Measurements from ENCODE around the gene INTS13.

DNA sequence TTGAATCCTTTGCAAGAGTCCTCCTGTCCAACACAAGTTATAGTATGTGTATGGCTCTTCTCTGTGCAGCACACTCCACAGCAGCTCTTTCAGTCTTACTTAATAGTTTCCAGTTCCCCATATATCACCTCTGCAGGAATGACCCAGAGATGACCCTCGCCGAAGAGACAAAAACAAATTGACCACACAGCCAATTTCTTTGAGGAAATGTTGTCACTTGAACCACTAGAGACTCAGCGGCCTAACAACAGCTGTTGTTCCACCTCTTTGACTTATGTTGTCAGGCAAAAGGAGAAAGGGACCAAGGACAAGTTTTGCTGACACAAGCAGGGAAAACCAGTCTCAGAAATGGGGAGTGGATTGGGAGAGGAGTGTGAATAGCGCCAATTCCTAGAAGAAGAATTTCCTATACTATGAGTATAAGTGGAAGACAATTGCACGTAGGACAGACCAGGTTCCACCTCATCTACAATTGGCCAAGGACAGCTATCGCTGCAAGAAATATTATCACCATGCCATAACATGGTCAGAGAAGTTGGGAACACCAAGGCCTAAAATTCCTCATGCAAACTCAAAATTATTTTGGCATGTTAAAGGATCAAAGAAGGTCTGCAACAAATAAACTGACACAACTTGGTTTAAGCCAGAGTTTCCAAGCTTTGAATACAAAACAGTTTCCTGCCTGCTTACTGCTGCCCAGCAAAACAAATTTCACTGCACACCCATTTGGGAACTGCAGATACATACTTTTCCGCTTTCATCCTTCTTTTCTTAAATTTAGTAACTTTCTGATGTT lies 63.1 kb downstream of the INTS13 start:
- no peak for TF ChIP-seq CHD1 (IDR thresholded peaks at IDR 0.05; ENCODE audit: low read depth, low read length)
- TF ChIP-seq RAD21 (IDR thresholded peaks at IDR 0.05 in 1 of 2, conservative IDR thresholded peaks at IDR 0.05 in 1 of 2; ENCODE audit: low read depth in 2 of 2, low read length in 2 of 2): no peak
- no peak for TF ChIP-seq GABPA (IDR thresholded peaks at IDR 0.05; ENCODE audit: borderline replicate concordance, insufficient read depth, low read length)
- no peak for TF ChIP-seq MAFK (IDR thresholded peaks at IDR 0.05; ENCODE audit: low read depth, low read length)
- TF ChIP-seq KDM1A (IDR thresholded peaks at IDR 0.05; ENCODE audit: borderline replicate concordance, low read length): no peak
- no peak for TF ChIP-seq CTCF (IDR thresholded peaks at IDR 0.05; ENCODE audit: control extremely low read depth in 1 of 3, insufficient read depth in 1 of 3, low read depth in 1 of 3, low read length in 3 of 3)
- no peak for TF ChIP-seq EGR1 (IDR thresholded peaks at IDR 0.05; ENCODE audit: borderline replicate concordance, low read depth, low read length)
- TF ChIP-seq, protein P1, sequence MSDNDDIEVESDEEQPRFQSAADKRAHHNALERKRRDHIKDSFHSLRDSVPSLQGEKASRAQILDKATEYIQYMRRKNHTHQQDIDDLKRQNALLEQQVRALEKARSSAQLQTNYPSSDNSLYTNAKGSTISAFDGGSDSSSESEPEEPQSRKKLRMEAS (IDR thresholded peaks at IDR 0.05): no peak
- no peak for TF ChIP-seq POLR2A (IDR thresholded peaks at IDR 0.05; ENCODE audit: control extremely low read depth in 1 of 2, low read depth in 2 of 2, low read length in 2 of 2)
- no peak for TF ChIP-seq SIN3A (conservative IDR thresholded peaks at IDR 0.05 in 1 of 2, IDR thresholded peaks at IDR 0.05 in 1 of 2; ENCODE audit: low read depth in 1 of 2, low read length in 2 of 2)
- TF ChIP-seq CBX5 (IDR thresholded peaks at IDR 0.05; ENCODE audit: low read depth, low read length): no peak
- no peak for TF ChIP-seq EZH2 (IDR thresholded peaks at IDR 0.05; ENCODE audit: low read depth, low read length, severe bottlenecking)
